ENCODE data around the gene HENMT1. TPM values are rescaled to one million over a fixed set of nuclear protein-coding genes. Genes with fewer than 3 reads are reported as not detected.

HENMT1 gene
- total and polyA plus RNA-seq, 4 donors: 3.4 to 7.8 (median 4.7) TPM

DNA sequence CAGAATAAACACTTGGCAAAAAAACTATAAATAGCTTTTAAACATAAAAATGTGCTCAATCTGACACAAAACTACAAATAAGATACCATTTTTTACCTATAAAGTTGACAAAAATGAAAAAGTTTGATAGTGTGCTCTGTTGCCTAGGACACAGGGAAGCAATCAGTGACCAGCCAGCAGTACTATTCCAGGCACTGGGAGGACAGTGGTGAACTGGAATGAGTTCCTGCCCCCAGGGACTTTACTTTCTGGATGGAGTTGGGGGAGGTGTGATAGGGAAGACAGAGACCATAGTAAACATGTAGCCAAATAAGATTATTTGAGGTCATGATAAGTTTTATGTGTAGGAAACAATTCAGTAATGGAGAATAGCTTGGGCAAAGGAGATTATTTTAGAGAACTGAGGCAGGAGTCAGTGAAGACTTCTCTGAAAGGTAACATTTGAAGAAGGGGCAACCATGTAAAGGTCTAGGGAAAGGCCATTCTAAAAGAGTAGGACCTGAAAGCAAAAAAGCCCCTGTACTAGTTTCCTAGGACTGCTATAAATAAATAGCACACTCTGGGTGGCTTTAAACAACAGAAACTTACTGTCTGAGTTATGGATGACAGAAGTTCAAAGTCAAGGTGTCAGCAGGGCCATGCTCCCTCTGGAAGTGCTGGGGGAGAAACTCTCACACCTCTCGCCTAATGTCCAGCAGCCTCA is 59.0 kb downstream of the HENMT1 start:
- peaks cover 0 to 13% (median 4%) of the 10 kb centered on the region in 5 donors for H3K4me1 ChIP-seq (ENCODE audit: control insufficient read depth in 5 of 5, insufficient read depth in 5 of 5, low read length in 5 of 5)
- H3K27ac ChIP-seq (ENCODE audit: low read depth in 1 of 2, low read length in 1 of 2): no peak overlapping the region
- no peak for DNase-seq
- no peak for ATAC-seq (ENCODE audit: insufficient read depth, low FRiP score)
- WGBS, 2 donors: 100% methylated on average over 1 of the region's 1 CpG
- no peak overlapping the region for H3K9ac ChIP-seq (ENCODE audit: insufficient read depth in 1 of 2, low read length in 2 of 2)
- H3K36me3 ChIP-seq (ENCODE audit: control insufficient read depth in 4 of 4, insufficient read depth in 4 of 4, low read length in 4 of 4): peaks cover 0 to 14% (median 6%) of the 10 kb centered on the region in 4 donors
- H3K4me3 ChIP-seq: no peak overlapping the region
- TF ChIP-seq, protein P1, sequence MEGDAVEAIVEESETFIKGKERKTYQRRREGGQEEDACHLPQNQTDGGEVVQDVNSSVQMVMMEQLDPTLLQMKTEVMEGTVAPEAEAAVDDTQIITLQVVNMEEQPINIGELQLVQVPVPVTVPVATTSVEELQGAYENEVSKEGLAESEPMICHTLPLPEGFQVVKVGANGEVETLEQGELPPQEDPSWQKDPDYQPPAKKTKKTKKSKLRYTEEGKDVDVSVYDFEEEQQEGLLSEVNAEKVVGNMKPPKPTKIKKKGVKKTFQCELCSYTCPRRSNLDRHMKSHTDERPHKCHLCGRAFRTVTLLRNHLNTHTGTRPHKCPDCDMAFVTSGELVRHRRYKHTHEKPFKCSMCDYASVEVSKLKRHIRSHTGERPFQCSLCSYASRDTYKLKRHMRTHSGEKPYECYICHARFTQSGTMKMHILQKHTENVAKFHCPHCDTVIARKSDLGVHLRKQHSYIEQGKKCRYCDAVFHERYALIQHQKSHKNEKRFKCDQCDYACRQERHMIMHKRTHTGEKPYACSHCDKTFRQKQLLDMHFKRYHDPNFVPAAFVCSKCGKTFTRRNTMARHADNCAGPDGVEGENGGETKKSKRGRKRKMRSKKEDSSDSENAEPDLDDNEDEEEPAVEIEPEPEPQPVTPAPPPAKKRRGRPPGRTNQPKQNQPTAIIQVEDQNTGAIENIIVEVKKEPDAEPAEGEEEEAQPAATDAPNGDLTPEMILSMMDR (IDR thresholded peaks at IDR 0.05; ENCODE audit: control extremely low read depth, extremely low read depth): no peak
- no peaks in the 10 kb centered on the region for H3K27me3 ChIP-seq (ENCODE audit: control insufficient read depth in 3 of 3, insufficient read depth in 3 of 3, low read length in 2 of 3)
- no peaks in the 10 kb centered on the region for H3K9me3 ChIP-seq (ENCODE audit: control insufficient read depth in 4 of 4, insufficient read depth in 3 of 4, low read length in 3 of 4)

DNA sequence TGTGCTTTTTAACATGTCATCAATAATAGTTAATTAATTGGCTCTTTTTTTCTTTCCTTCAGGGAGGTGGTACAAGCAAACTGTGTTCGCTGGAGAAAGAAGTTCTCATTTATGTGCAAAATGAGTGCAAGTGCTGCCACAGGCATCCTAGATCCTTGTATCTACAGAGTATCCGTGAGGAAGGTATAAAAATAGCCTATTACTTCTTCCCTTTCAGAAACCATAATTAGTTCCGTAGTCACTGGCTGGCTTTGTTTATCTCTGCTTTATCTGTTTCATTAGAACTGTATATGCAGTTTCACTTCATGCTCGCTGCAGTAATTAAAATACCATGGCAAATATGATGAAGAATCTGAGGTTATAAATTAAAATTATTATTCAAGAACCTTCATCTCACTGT is 60.4 kb downstream of the HENMT1 start:
- H3K9me3 ChIP-seq (ENCODE audit: control insufficient read depth in 4 of 4, insufficient read depth in 3 of 4, low read length in 3 of 4): no peaks in the 10 kb centered on the region
- H3K27me3 ChIP-seq (ENCODE audit: control insufficient read depth in 3 of 3, insufficient read depth in 3 of 3, low read length in 2 of 3): no peaks in the 10 kb centered on the region
- H3K27ac ChIP-seq (ENCODE audit: low read depth in 1 of 2, low read length in 1 of 2): no peak overlapping the region
- DNase-seq (no peak), ATAC-seq (ENCODE audit: insufficient read depth, low FRiP score) (no peak)
- 67 to 77% methylated on average over 4 of the region's 4 CpGs for WGBS, 2 donors
- TF ChIP-seq, protein P1 (IDR thresholded peaks at IDR 0.05; ENCODE audit: control extremely low read depth, extremely low read depth): no peak
- no peak overlapping the region for H3K9ac ChIP-seq (ENCODE audit: insufficient read depth in 1 of 2, low read length in 2 of 2)
- H3K4me1 ChIP-seq (ENCODE audit: control insufficient read depth in 5 of 5, insufficient read depth in 5 of 5, low read length in 5 of 5): peaks cover 0 to 22% (median 11%) of the 10 kb centered on the region in 5 donors
- H3K4me3 ChIP-seq: no peak overlapping the region
- peaks cover 0 to 14% (median 6%) of the 10 kb centered on the region in 4 donors for H3K36me3 ChIP-seq (ENCODE audit: control insufficient read depth in 4 of 4, insufficient read depth in 4 of 4, low read length in 4 of 4)

DNA sequence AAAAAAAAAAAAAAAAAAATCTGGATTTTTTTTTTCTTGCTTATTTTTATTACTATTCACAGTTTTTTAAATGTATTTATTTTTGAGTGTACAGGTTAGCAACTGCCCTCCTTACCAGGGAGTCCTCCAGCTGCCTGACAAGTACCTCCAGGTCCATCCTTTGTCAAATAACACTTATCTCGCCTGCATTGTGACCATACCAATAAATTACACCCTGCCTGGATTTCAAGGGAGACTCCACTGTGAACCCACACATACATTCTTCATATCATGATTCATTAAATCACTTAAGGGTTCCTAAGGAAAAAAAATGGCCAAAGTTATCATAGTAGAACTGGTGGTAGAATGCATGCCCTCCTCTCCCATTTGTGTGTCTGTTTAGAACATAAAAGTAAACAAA is 62.6 kb downstream of the HENMT1 start:
- Histone ChIP-seq H3K9ac (ENCODE audit: insufficient read depth in 1 of 2, low read length in 2 of 2) (no peak overlapping the region), H3K36me3 (ENCODE audit: control insufficient read depth in 4 of 4, insufficient read depth in 4 of 4, low read length in 4 of 4) (peaks cover 0 to 11% (median 6%) of the 10 kb centered on the region in 4 donors), H3K9me3 (ENCODE audit: control insufficient read depth in 4 of 4, insufficient read depth in 3 of 4, low read length in 3 of 4) (no peaks in the 10 kb centered on the region), H3K4me3 (no peak overlapping the region), H3K27ac (ENCODE audit: low read depth in 1 of 2, low read length in 1 of 2) (no peak overlapping the region), H3K27me3 (ENCODE audit: control insufficient read depth in 3 of 3, insufficient read depth in 3 of 3, low read length in 2 of 3) (no peaks in the 10 kb centered on the region), H3K4me1 (ENCODE audit: control insufficient read depth in 5 of 5, insufficient read depth in 5 of 5, low read length in 5 of 5) (peaks cover 0 to 30% (median 11%) of the 10 kb centered on the region in 5 donors)
- ATAC-seq (ENCODE audit: insufficient read depth, low FRiP score): no peak
- no peak for DNase-seq
- TF ChIP-seq, protein P1 (IDR thresholded peaks at IDR 0.05; ENCODE audit: control extremely low read depth, extremely low read depth): no peak
- WGBS, 2 donors: 90 to 100% methylated on average over 1 of the region's 1 CpG

Other genes starting within 250 kb of the HENMT1 start
- gene NBPF6, start 210.8 kb downstream of the HENMT1 start, total RNA-seq: not detected
- under 1 TPM in 1 of 2 donors, not detected in 1; 0.02 TPM for gene NBPF6, start 210.8 kb downstream of the HENMT1 start, polyA plus RNA-seq
- 10 to 100 TPM; 14.8 to 24.6 TPM for gene EEIG2, start 101.0 kb downstream of the HENMT1 start, total RNA-seq
- gene EEIG2, start 101.0 kb downstream of the HENMT1 start, polyA plus RNA-seq: 1 to 10 TPM; 3.7 to 4.7 TPM
- 10 to 100 TPM; 27.5 to 32.1 TPM for gene PRPF38B, start 31.2 kb upstream of the HENMT1 start, total RNA-seq
- 10 to 100 TPM; 26.8 to 38.3 TPM for gene PRPF38B, start 31.2 kb upstream of the HENMT1 start, polyA plus RNA-seq
- under 1 TPM; 0.06 TPM for gene FNDC7, start 51.8 kb upstream of the HENMT1 start, total RNA-seq
- gene FNDC7, start 51.8 kb upstream of the HENMT1 start, polyA plus RNA-seq: under 1 TPM in 1 of 2 donors, not detected in 1; 0.01 TPM
- gene STXBP3, start 85.6 kb upstream of the HENMT1 start, total RNA-seq: 10 to 100 TPM; 39.3 to 83.6 TPM
- 10 to 100 TPM; 33.6 to 40.7 TPM for gene STXBP3, start 85.6 kb upstream of the HENMT1 start, polyA plus RNA-seq
- gene AKNAD1, start 196.0 kb upstream of the HENMT1 start, total RNA-seq: under 1 TPM in 1 of 2 donors, not detected in 1; 0.31 TPM
- under 1 TPM; 0.02 to 0.22 TPM for gene AKNAD1, start 196.0 kb upstream of the HENMT1 start, polyA plus RNA-seq
- 10 to 100 TPM; 24.4 to 26.5 TPM for gene GPSM2, start 215.9 kb upstream of the HENMT1 start, total RNA-seq
- gene GPSM2, start 215.9 kb upstream of the HENMT1 start, polyA plus RNA-seq: 1 to 10 TPM; 5.9 to 6.5 TPM

All from lung (tissue), 12 donors.